Activated naive CD8-positive, alpha-beta T cell treated with anti-CD3 and anti-CD28 coated beads, Interleukin-2, amount 10 ng/mL, durations not matched to agents 7 days and 5 days (primary cell): ENCODE results near the gene FGF21. TPM values are rescaled to one million over a fixed set of nuclear protein-coding genes. Genes with fewer than 3 reads are reported as not detected.

Experiments used
- ATAC-seq: fragments of 150-1000 bp; cut with Tn5 transposase; one replicate; pipeline ENCODE4 v1.10.0; 2021; ENCODE audit warnings: low read depth, moderate library complexity
- POLR2A ChIA-PET: fragments of 350-600 bp; sonication (Branson Sonifier 250); formaldehyde crosslinking; loops from one replicate; lab custom pipeline; 2021; ENCODE audit warnings: antibody characterized with exemption; lab: Charles Lee
- DNase-seq: peaks from one replicate; pipeline ENCODE4 v3.0.0; 2021
- H3K27ac Mint-ChIP-seq: one replicate; pipeline ENCODE4 v1.8.0; 2022; ENCODE audit warnings: mild to moderate bottlenecking, mixed read lengths
- H3K27me3 Mint-ChIP-seq: one replicate; pipeline ENCODE4 v1.8.0; 2022; ENCODE audit warnings: mild to moderate bottlenecking, moderate library complexity, mixed read lengths
- H3K36me3 Mint-ChIP-seq: one replicate; pipeline ENCODE4 v1.8.0; 2021; ENCODE audit warnings: mild to moderate bottlenecking, mixed read lengths
- H3K4me1 Mint-ChIP-seq: one replicate; pipeline ENCODE4 v1.8.0; 2021; ENCODE audit warnings: mixed read lengths
- H3K4me3 Mint-ChIP-seq: one replicate; pipeline ENCODE4 v1.8.0; 2022; ENCODE audit warnings: mild to moderate bottlenecking, moderate library complexity, mixed read lengths
- H3K9me3 Mint-ChIP-seq: one replicate; pipeline ENCODE4 v1.8.0; 2021; ENCODE audit warnings: mixed read lengths
- total RNA-seq, 2 experiments: library from RNA; stranded (reverse); gene quantifications; one replicate each; pipeline ENCODE4 v1.2.3, GENCODE V29; 2021

The FGF21 gene
- total RNA-seq, 2 experiments from 2014 or later: not detected

DNA sequence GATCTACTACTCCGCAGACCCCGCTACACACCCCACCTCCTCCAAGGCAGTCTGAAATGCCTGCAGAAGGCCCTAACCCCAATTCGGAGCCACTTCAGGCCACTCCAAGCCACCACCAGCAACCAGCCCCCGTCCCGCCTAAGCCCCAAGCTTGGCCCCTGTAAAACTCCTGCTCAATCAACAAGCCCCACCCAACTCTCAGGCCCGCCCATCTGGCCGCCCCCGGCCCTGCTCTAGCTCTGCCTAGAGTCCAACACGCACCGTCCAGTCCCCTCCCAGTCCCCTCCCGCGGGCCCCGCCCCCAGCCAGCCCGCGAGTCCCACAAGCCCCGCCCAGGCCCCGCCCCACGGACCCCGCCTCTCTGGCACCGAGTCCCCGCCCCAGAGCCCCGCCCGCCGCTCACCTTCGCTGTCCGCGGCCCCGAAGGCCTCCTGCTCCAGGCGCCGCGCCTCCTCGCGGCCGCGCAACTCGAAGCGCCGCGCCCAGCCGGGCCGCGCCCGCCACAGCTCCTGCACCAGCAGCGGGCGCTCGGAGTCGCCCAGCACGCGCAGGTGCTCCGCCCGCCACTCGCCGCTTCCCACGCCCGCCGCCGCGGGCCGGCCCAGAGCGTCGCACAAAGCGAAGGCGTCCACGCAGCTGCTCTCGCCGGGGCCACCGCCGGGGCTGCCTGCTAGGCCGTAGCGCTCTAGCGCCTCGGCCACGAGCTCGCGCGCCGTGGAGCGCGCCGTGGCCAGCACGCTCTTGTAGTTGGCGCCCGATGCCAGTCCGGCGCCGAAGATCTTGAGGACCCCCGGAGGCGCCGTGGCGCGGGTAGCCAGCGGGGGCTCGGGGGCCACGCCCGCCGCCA lies 16.5 kb upstream of the FGF21 start:
- H3K4me3 Mint-ChIP-seq: peak overlapping the region; percentile 66
- H3K27me3 Mint-ChIP-seq: peaks cover 23% of the 10 kb centered on the region
- H3K27ac Mint-ChIP-seq: peak overlapping the region; percentile 61
- no peaks in the 10 kb centered on the region for H3K9me3 Mint-ChIP-seq
- POLR2A ChIA-PET: interaction anchor here (0.7 to 2.4 kb wide), 6 partner anchors 11 to 93 kb away, joined by 3 to 9 read pairs (median 4); partner anchors contain the start of gene CA11
- DNase-seq: peak; percentile 93
- peak; percentile 97 for ATAC-seq
- H3K36me3 Mint-ChIP-seq: no peaks in the 10 kb centered on the region
- H3K4me1 Mint-ChIP-seq: peaks cover 11% of the 10 kb centered on the region

DNA sequence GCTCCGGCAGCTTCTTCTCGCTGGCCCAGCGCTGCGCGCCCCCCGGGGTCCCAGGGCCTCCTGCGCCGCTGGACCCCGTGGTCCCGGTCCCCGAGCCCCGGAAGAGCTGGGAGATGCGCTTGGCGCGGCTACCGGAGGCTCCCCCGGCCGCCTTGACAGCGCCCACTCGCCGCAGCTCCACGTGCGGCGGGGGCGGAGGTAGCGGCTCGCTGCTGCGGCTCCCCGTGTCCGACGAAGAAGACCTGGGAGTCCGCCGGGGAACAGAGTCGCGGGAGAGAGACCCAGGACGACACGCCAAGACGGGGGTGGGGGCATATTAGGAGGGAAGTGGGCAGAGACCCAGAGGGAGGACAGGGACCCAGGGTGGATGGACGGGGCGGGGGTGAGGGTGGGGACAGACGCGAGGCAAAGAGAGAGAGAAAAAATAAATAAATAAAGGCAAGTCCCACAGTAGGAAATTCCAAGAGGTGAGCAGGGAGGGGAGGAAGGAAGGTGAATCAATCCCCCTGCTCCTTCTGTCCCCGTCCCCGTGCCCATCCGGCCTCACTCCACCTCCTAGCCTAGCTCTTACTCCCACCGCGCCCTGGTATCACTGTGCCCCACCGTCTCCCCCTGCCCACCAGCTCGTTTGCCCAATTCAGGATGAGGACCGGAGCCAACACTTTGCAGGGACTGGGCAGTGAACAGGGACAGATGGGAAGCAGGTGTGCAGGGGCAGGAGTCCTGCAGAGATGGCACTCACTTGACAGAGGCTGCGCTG lies 15.7 kb upstream of the FGF21 start:
- no peak overlapping the region for H3K27ac Mint-ChIP-seq
- H3K36me3 Mint-ChIP-seq: no peaks in the 10 kb centered on the region
- no peak overlapping the region for H3K4me3 Mint-ChIP-seq
- H3K27me3 Mint-ChIP-seq: peaks cover 25% of the 10 kb centered on the region
- no peak for ATAC-seq
- H3K4me1 Mint-ChIP-seq: peaks cover 11% of the 10 kb centered on the region
- no peaks in the 10 kb centered on the region for H3K9me3 Mint-ChIP-seq
- POLR2A ChIA-PET: interaction anchor here (0.7 to 2.4 kb wide), 6 partner anchors 12 to 94 kb away, joined by 3 to 9 read pairs (median 4); partner anchors contain the start of gene CA11
- DNase-seq: no peak

DNA sequence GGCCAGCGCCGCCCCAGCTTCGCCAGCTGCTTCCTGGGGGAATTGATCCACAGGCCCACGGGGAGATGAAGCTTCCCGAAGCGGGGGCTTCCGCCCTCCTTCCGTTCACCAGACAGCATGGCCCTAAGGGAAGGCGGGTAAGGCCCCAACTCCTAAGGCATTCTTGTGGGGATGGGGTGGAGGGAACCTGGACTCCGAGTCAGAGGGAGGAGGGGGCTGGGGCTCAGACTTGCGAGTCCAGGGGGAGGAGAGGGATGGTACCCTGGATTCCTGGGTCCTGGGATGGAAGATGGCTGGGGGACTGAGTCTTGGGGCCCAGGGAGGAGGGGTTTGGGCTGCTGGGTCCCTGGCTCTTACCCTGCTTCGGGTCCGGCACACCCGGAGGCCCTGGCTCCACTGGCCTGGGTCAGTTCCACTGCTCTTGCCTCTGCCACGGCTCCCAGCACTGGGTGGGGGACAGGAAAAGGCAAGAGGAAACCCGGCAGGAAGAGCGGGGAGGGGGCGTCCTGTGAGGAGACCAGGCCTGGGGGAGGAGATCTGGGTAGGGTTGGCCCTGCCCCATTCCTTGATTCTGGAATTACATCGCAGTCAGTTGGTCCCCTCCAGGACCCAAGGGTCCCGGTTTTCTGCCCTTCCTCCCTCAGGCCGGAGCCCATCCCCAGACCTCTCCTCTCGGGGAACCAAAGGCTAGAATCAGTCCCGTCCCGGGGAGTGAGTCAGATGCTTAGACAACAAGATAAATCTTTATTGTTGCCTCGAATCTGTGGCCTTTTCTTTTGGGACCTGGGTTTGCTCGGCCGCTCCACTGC lies 15.0 kb upstream of the FGF21 start, which contains the start of gene RASIP1:
Gene RASIP1, minus strand, starts transcription at position 447 of the 809 bp plus-strand sequence. Its CDS starts 328 bp downstream, at position 119.
- Mint-ChIP-seq H3K4me3 (no peak within 1 kb of the TSS), H3K27ac (no peak within 1 kb of the TSS), H3K4me1 (peaks cover 11% of the 10 kb centered on the region), H3K36me3 (no peaks in the 10 kb centered on the region), H3K9me3 (no peaks in the 10 kb centered on the region), H3K27me3 (peaks cover 24% of the 10 kb centered on the region)
- no peak for DNase-seq
- POLR2A ChIA-PET: interaction anchor here (0.8 to 2.4 kb wide), 2 partner anchors 11 to 16 kb away, joined by 4 to 7 read pairs; no protein-coding TSS in a partner anchor
- no peak for ATAC-seq

DNA sequence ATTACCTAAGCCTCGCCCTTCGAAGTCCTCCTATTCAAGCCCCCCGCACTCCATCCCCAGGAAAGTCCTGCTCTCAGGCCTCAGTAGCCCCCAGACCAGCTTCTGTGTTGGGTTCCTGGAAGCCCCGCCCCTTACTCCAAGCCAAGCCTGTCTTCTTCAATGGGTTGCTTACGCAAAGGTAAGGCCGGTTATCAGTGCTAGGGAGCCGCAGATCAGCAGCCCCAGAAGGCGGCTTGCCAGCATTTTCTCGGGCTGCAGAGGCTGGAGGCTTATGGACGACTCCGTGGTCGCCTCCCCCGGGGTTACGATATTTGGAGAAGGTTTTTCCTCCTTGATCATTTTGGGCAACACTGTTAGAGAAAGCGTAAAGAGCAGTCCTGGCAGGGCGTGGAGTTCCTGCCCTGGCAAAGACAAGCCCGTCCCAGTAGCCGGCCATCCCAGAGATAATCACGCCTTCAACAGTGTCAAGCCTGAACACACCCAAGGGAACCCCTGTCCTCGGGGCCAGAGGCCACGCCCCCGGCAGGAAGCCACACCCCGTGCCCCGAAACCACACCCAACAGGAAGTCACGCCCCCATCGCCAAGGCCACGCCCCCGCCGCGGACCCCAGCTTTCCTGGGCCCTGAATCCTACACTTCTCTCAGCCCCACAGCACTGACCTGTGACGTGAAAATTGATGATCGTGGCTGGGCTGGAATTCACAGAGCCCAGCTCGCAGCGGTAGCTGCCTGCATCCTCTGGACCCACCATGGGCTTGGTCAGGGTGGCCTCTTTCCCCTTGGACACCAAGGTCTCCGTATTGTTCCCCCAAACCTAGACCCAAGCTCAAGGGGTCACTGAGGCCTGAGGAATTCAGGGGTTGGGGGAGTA lies 14.0 kb upstream of the FGF21 start:
- Mint-ChIP-seq H3K4me3 (no peak overlapping the region), H3K27ac (no peak overlapping the region)
- POLR2A ChIA-PET: no interaction called here

DNA sequence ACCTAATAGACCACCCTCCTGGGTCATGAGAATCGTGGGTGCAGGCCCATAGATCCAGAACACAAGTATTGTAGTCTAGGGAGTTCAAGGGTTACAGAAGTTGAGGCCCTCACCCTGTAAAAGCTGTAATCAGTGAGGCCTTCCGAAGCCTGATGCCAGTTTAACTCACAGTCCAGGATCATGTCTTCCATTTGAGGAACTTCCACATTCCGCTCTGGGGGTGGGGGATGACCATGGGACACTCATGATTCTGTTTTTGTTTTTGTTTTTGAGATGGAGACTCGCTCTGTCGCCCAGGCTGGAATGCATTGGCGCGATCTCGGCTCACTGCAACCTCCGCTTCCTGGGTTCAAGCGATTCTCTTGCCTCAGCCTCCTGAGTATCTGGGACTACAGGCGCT lies 13.2 kb upstream of the FGF21 start:
- POLR2A ChIA-PET: no interaction called here
- DNase-seq (no peak), ATAC-seq (no peak)
- peaks cover 16% of the 10 kb centered on the region for H3K4me1 Mint-ChIP-seq
- no peak overlapping the region for H3K27ac Mint-ChIP-seq
- no peaks in the 10 kb centered on the region for H3K9me3 Mint-ChIP-seq
- H3K36me3 Mint-ChIP-seq: no peaks in the 10 kb centered on the region
- no peak overlapping the region for H3K4me3 Mint-ChIP-seq
- peaks cover 36% of the 10 kb centered on the region for H3K27me3 Mint-ChIP-seq

More for the DNA sequence above, 14.0 kb upstream of the FGF21 start:
- H3K36me3 Mint-ChIP-seq: no peaks in the 10 kb centered on the region
- peaks cover 34% of the 10 kb centered on the region for H3K27me3 Mint-ChIP-seq
- ATAC-seq (no peak), DNase-seq (peak; percentile 67)
- peaks cover 15% of the 10 kb centered on the region for H3K4me1 Mint-ChIP-seq
- H3K9me3 Mint-ChIP-seq: no peaks in the 10 kb centered on the region

DNA sequence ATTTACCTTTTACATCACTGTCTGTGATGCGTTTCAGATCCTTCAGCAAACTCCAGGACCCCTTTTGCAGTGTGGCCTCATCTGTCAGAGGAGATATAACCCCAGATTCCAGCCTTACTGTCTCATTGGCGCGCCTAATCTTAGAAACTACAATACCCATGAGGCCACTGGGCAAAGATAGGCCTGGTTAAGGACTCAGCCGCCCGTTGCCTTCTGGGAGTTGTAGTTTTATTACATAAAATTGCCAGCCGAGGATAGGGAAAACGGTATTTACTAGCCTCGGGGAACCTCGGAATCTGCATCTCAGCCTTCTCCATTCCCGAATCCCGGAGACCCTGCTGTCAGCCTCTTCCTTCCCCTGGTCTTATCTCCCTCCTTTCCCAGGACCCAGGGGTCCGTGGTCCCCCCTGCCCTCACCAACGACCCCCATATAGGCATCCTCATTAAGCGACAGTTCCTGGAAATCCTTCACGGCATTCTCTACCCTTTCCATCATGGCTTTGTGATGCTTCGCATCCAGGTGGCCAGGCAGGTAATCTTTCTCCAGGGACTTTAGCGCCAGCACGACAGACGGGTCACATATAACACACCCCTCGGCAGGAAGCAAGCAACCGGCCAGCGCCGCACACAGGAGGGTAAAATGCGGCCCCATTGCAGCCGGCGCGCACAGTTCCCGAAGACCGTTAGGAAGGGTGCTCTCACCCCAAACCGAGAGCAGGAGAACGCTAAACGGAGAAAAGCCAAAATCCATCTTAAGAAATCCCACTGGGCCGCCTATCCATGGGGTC lies 9.9 kb upstream of the FGF21 start:
- Mint-ChIP-seq H3K36me3 (no peaks in the 10 kb centered on the region), H3K4me3 (no peak overlapping the region), H3K27me3 (peaks cover 30% of the 10 kb centered on the region), H3K9me3 (no peaks in the 10 kb centered on the region), H3K4me1 (peaks cover 8% of the 10 kb centered on the region), H3K27ac (no peak overlapping the region)
- no peak for DNase-seq
- ATAC-seq: peak; percentile 57
- POLR2A ChIA-PET: interaction anchor here (1.2 kb wide), 1 partner anchor 24 kb away, joined by 3 read pairs; no protein-coding TSS in a partner anchor

DNA sequence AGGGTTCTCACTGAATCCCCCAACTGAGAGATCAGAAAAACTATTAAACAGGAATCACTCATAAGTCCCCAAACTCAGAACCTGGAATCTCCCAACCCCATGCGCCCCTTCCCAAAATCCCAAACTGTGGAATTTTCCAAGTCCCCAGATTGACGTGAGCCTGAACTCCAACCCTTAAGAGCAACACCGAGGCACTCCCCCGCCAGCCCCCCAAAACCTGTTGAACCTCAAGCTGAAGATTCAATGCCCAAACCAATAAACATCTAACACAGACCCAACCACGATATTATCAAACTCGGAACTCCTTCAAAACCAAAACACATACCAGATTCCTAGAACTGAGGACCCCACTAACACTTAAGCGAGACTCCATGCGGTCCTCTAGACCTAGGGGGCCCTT lies 9.2 kb upstream of the FGF21 start:
- Mint-ChIP-seq H3K9me3 (no peaks in the 10 kb centered on the region), H3K4me3 (no peak overlapping the region), H3K27me3 (peaks cover 28% of the 10 kb centered on the region), H3K4me1 (peaks cover 9% of the 10 kb centered on the region), H3K36me3 (no peaks in the 10 kb centered on the region), H3K27ac (no peak overlapping the region)
- POLR2A ChIA-PET: no interaction called here
- DNase-seq (no peak), ATAC-seq (no peak)

DNA sequence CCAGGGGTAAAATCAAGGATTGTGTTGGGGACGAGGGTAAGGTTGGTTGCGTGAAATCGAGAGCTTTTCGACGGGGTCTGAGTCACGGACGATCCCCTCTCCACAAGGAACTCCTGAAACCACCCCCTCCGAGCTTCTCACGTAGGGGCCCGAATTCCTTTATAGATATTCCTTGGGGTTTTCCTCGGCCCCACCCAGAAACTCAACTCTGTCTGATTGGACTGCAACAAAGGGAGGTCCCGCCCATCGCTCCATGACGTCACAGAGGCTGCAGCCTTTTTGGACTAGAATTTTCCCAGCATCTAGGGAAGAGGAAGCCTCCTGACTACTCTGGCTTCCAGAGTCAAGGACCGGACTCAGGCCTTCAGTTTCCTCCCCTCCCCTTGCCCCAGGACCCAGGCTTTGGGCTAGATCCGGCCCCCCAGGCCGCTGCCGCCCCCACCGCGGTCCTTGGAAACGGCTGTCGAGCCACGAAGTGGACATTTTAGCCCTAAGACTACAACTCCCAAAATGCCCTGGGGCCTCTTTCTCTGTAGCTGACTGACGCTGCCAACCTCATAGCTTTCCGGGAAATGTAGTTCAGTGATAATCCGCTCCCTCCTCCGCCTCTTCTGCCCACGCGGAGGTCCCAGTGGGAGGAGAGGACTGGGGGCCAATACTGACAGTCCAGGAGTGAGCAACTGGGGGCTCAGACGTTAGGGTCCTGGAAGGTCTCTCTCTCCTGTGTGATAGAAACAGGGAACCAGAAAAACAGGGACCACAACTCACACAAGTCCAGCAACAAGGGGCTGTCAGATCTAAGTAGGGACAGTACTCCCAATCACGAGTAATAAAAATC lies 8.4 kb upstream of the FGF21 start, which contains the start of gene IZUMO1:
Gene IZUMO1, minus strand, starts transcription at position 172 of the 838 bp plus-strand sequence. CDS start 1,050 bp downstream, outside the sequence.
- peak within 1 kb of the TSS; percentile 13 for H3K4me3 Mint-ChIP-seq

DNA sequence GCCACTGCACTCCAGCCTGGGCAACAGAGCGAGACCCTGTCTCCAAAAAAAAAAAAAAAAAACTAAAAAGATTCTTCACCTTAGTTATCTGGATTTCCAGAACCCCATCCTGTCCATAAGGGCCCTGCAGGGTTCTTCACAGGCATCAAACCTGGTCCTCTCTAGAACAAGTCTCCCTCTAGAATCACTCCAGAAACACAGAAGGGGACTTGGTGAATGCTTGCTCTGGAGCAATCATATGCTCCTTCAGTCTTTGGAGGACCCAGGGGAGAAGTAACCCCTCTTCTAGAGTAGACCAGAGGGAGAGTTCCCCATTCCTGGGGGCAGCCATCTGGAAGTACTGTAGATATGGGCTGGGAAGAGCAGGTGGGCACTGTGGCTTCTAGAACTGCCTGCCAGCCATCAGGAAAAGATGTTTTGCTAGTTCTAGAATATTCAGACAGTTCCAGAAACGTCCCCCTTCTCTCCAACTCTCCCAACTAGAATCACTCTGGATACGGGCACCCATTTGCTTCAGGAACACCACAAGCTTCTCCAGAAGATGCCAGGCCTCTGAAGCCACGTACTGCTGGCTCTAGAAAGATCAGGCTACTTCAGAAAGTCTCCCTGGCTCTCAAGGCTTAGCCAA lies 5.6 kb upstream of the FGF21 start:
- Mint-ChIP-seq H3K27ac (no peak overlapping the region), H3K9me3 (no peaks in the 10 kb centered on the region), H3K4me3 (no peak overlapping the region), H3K27me3 (peaks cover 45% of the 10 kb centered on the region), H3K4me1 (peaks cover 21% of the 10 kb centered on the region), H3K36me3 (no peaks in the 10 kb centered on the region)
- DNase-seq: no peak
- no peak for ATAC-seq
- POLR2A ChIA-PET: no interaction called here

More for the DNA sequence above, 8.4 kb upstream of the FGF21 start, which contains the start of gene IZUMO1:
- Mint-ChIP-seq H3K9me3 (no peaks in the 10 kb centered on the region), H3K27me3 (peaks cover 29% of the 10 kb centered on the region), H3K4me1 (peaks cover 10% of the 10 kb centered on the region), H3K36me3 (no peaks in the 10 kb centered on the region), H3K27ac (no peak within 1 kb of the TSS)
- DNase-seq (no peak), ATAC-seq (peak; percentile 65)
- POLR2A ChIA-PET: no interaction called here

DNA sequence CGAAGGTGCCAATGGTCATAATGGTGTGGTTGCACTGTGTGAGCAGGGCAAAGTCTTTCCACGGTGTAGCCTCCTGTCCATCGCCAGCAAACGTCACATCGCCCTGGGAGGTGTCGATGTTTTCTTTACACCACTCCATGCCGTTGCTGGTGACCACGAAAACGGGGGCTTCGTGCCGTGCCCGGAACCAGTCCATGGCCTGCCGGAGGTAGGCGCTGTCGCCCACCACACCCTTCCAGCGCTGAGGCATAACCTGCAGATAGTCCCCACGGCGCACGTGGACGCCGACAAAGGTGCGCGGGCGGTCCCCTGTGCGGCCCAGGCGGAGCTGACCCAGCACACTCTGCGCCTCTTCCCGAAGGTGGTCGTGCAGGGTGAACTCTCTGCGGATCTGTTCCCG lies 5.0 kb upstream of the FGF21 start:
- POLR2A ChIA-PET: no interaction called here
- no peak overlapping the region for H3K4me3 Mint-ChIP-seq
- peaks cover 21% of the 10 kb centered on the region for H3K4me1 Mint-ChIP-seq
- DNase-seq (no peak), ATAC-seq (no peak)
- no peaks in the 10 kb centered on the region for H3K9me3 Mint-ChIP-seq
- no peaks in the 10 kb centered on the region for H3K36me3 Mint-ChIP-seq
- H3K27ac Mint-ChIP-seq: no peak overlapping the region
- H3K27me3 Mint-ChIP-seq: peaks cover 47% of the 10 kb centered on the region
